Mesothelial cell of epicardium (in vitro differentiated cells): Measurements from ENCODE around the gene USF3. TPM values are rescaled to one million over a fixed set of nuclear protein-coding genes. Genes with fewer than 3 reads are reported as not detected.

Experiments
- DNase-seq, 2 experiments: peaks; one replicate each; pipeline ENCODE4 v3.0.0; 2021; ENCODE audit warnings: low spot score in 2 of 2; ENCODE audit not compliant: unreplicated experiment in 2 of 2
- H3K27ac Mint-ChIP-seq: 2 replicates; pipeline ENCODE4 v1.8.0; 2021; ENCODE audit warnings: mixed read lengths
- H3K27me3 Mint-ChIP-seq: 2 replicates; pipeline ENCODE4 v1.8.0; 2021; ENCODE audit warnings: low read depth, mixed read lengths
- H3K36me3 Mint-ChIP-seq: 2 replicates; pipeline ENCODE4 v1.8.0; 2021; ENCODE audit warnings: mixed read lengths
- H3K4me1 Mint-ChIP-seq: 2 replicates; pipeline ENCODE4 v1.8.0; 2021; ENCODE audit warnings: mixed read lengths
- H3K4me3 Mint-ChIP-seq: 2 replicates; pipeline ENCODE4 v1.8.0; 2021; ENCODE audit warnings: mild to moderate bottlenecking, moderate library complexity, mixed read lengths
- H3K9me3 Mint-ChIP-seq: 2 replicates; pipeline ENCODE4 v1.8.0; 2021; ENCODE audit warnings: mixed read lengths
- total RNA-seq: library from RNA; stranded (reverse); gene quantifications from 3 replicates; pipeline ENCODE4 v1.2.1, GENCODE V29; 2021
- TF ChIP-seq, protein P1 (sequence below): fragments of 200-600 bp; sonication (generic); IDR thresholded peaks from one replicate; pipeline ENCODE4 v1.5.0; 2021; ENCODE audit warnings: antibody characterized with exemption; ENCODE audit not compliant: unreplicated experiment

USF3 gene
- total RNA-seq, 1 donor from 2014 or later, result 17.9 TPM

DNA sequence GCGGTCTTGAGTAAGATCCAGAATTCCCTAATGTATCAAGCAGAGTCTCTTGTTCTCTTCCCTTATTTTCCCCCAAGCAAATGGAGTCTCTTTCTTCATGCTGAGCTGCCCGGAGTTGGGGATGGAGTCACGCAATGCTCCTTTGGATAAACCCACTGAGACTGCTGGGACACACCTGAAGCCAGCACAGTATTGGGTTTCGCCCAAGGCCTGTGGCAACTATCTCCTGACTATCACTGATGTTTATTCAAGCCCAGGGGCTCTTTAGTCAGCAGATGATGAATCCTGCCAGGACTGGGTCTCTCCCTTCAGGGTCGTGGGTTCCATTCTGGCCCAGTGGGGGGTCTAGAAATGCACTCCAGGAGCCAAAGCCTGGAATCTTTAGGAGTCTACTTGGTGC is 11.3 kb downstream of the USF3 start:
- H3K27me3 Mint-ChIP-seq, result no peaks in the 10 kb centered on the region
- H3K9me3 Mint-ChIP-seq, result peaks cover 45% of the 10 kb centered on the region
- H3K36me3 Mint-ChIP-seq, result peaks cover 45% of the 10 kb centered on the region
- no peak overlapping the region for H3K27ac Mint-ChIP-seq
- H3K4me1 Mint-ChIP-seq, result no peaks in the 10 kb centered on the region
- no peak overlapping the region for H3K4me3 Mint-ChIP-seq
- TF ChIP-seq, protein P1, sequence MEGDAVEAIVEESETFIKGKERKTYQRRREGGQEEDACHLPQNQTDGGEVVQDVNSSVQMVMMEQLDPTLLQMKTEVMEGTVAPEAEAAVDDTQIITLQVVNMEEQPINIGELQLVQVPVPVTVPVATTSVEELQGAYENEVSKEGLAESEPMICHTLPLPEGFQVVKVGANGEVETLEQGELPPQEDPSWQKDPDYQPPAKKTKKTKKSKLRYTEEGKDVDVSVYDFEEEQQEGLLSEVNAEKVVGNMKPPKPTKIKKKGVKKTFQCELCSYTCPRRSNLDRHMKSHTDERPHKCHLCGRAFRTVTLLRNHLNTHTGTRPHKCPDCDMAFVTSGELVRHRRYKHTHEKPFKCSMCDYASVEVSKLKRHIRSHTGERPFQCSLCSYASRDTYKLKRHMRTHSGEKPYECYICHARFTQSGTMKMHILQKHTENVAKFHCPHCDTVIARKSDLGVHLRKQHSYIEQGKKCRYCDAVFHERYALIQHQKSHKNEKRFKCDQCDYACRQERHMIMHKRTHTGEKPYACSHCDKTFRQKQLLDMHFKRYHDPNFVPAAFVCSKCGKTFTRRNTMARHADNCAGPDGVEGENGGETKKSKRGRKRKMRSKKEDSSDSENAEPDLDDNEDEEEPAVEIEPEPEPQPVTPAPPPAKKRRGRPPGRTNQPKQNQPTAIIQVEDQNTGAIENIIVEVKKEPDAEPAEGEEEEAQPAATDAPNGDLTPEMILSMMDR, result no peak
- DNase-seq, result no peak

DNA sequence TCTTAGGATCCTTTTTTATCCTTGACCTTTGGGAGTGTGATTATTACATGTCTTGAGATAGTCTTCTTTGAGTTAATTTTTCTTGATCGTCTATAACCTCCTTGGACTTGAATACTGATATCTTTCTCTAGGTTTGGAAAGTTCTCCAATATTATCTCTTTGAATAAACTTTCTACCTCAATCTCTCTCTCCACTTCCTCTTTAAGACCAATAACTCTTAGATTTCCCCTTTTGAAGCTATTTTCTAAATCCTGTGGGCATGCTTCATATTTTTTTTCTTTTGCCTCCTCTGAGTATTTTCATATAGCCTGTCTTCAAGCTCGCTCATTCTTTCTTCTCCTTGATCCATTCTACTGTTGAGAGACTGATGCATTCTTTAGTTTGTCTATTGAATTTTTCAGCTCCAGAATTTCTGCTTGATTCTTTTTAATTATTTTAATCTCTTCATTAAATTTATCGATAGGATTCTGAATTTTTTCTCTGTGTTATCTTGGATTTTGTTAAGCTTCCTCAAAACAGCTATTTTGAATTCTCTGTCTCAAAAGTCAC is 12.1 kb downstream of the USF3 start:
- Mint-ChIP-seq H3K27ac (no peak overlapping the region), H3K4me1 (no peaks in the 10 kb centered on the region), H3K4me3 (no peak overlapping the region), H3K36me3 (peaks cover 47% of the 10 kb centered on the region), H3K9me3 (peaks cover 51% of the 10 kb centered on the region), H3K27me3 (no peaks in the 10 kb centered on the region)
- TF ChIP-seq, protein P1, result no peak
- no peak for DNase-seq

DNA sequence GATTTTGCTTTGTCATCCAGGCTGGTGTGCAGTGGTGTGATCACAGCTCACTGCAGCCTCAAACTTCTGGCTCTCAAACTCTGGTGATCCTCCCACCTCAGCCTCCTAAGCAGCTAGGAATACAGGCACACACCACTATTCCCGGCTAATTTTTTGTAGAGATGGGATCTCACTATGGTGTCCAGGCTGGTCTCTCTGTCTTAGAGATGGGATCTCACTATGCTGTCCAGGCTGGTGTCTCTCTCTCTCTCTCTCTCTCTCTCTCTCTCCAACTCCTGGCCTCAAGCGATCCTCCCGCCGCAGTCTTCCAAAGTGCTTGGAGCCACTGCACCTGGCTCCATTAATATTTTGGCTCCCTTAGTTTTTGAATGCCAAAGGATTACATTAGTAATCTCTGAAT is 17.7 kb downstream of the USF3 start:
- Mint-ChIP-seq H3K4me1 (peaks cover 4% of the 10 kb centered on the region), H3K27me3 (no peaks in the 10 kb centered on the region), H3K36me3 (peaks cover 31% of the 10 kb centered on the region), H3K4me3 (no peak overlapping the region), H3K9me3 (peaks cover 20% of the 10 kb centered on the region), H3K27ac (no peak overlapping the region)
- TF ChIP-seq, protein P1, result no peak
- no peak for DNase-seq

DNA sequence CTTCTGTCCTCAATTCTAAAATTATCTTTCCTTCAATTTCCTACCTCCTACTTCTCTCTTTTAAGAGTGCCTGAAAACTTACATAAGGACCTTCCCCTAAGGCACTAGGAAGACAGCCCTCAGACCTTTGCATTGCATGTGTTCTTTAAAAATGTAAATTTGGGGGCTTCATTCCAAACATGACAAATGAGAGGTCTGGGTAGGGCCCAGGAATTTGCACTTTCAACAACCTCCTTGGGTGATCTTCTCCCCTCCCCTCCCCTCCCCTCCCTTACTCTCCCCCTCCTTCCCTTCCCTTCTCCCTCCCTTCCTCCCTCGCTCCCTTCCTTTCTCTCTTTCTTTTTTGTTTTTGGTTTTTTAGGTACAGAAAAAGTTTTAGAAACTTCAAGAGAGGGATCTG is 18.7 kb downstream of the USF3 start:
- TF ChIP-seq, protein P1, result no peak
- Mint-ChIP-seq H3K4me1 (peaks cover 4% of the 10 kb centered on the region), H3K9me3 (peaks cover 14% of the 10 kb centered on the region), H3K27ac (no peak overlapping the region), H3K4me3 (no peak overlapping the region), H3K36me3 (peaks cover 26% of the 10 kb centered on the region), H3K27me3 (no peaks in the 10 kb centered on the region)
- DNase-seq, result no peak

DNA sequence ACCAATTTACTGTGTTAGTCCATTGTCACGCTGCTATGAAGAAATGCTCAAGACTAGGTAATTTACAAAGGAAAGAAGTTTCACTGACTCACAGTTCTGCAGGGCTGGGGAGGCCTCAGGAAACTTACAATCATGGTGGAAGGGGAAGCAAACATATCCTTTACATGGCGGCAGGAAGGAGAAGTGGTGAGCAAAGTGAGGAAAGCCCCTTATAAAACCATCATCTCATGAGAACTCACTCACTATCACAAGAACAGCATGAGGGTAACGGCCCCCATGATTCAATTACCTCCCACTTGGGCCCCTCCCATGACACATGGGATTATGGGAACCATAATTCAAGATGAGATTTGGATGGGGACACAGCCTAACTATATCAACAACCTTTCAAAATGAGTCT is 20.2 kb downstream of the USF3 start:
- H3K9me3 Mint-ChIP-seq, result peaks cover 7% of the 10 kb centered on the region
- no peak overlapping the region for H3K4me3 Mint-ChIP-seq
- H3K27me3 Mint-ChIP-seq, result no peaks in the 10 kb centered on the region
- H3K27ac Mint-ChIP-seq, result no peak overlapping the region
- TF ChIP-seq, protein P1, result no peak
- no peak for DNase-seq
- peaks cover 19% of the 10 kb centered on the region for H3K36me3 Mint-ChIP-seq
- peaks cover 4% of the 10 kb centered on the region for H3K4me1 Mint-ChIP-seq

DNA sequence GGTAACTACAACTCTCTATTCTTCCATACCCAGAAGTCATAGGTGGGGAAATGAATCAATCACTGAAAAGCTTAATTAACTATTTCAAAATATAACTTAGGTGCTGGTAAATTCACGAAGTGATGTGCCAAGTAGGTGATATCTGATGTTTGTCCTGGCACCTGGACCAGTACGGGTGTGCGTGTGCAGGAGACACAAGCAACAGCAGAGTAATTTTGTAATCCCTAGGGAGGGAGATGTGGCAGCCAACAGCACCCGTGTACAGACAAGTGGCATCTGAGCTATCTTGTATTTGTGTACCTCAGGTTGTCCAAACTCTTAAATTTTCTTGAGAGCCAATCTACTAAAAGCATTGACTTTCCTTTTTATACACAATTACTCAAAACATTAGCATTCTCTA is 22.8 kb downstream of the USF3 start:
- H3K27ac Mint-ChIP-seq, result no peak overlapping the region
- DNase-seq, result no peak
- H3K4me3 Mint-ChIP-seq, result no peak overlapping the region
- H3K27me3 Mint-ChIP-seq, result no peaks in the 10 kb centered on the region
- TF ChIP-seq, protein P1, result no peak
- peaks cover 4% of the 10 kb centered on the region for H3K4me1 Mint-ChIP-seq
- H3K36me3 Mint-ChIP-seq, result peaks cover 21% of the 10 kb centered on the region
- no peaks in the 10 kb centered on the region for H3K9me3 Mint-ChIP-seq
